OCI-LY7 (cell line): ENCODE results near the gene SIGLEC7. TPM values are rescaled to one million over a fixed set of nuclear protein-coding genes. Genes with fewer than 3 reads are reported as not detected.

Source experiments
- BruUV-seq: library from RNA; stranded (reverse); fragments of 400-500 nt; replicated peaks from 2 replicates; lab custom pipeline; 2021; lab: Mats Ljungman, UMichigan
- CTCF ChIA-PET: fragments of 300-600 bp; sonication (Branson Sonifier 250); formaldehyde crosslinking; loops from one replicate; lab custom pipeline; 2022; ENCODE audit warnings: antibody characterized with exemption; ENCODE audit not compliant: unreplicated experiment; lab: Charles Lee
- POLR2A ChIA-PET: fragments of 300-600 bp; sonication (Branson Sonifier 250); formaldehyde crosslinking; loops from one replicate; lab custom pipeline; 2022; ENCODE audit warnings: antibody characterized with exemption; lab: Charles Lee
- DNase-seq: peaks from one replicate; pipeline ENCODE4 v3.0.0-alpha.2; 2015; ENCODE audit warnings: low spot score
- H2AFZ ChIP-seq: fragments of 200-600 bp; sonication (generic), shearing (Covaris generic); 2 replicates; pipeline ENCODE4 v1.6.1; 2014; ENCODE audit warnings: mild to moderate bottlenecking, antibody characterized with exemption, low read length, moderate library complexity
- H3K27ac ChIP-seq: fragments of 200-600 bp; sonication (generic); 2 replicates; pipeline ENCODE4 v1.5.1; 2014; ENCODE audit warnings: mixed run types, low read depth, mild to moderate bottlenecking, moderate library complexity, low read length, inconsistent platforms; ENCODE audit not compliant: poor library complexity, severe bottlenecking
- H3K36me3 ChIP-seq: fragments of 200-600 bp; sonication (generic); 2 replicates; pipeline ENCODE4 v1.6.1; 2014; ENCODE audit warnings: mild to moderate bottlenecking, antibody characterized with exemption, low read length, moderate library complexity, mixed read lengths; ENCODE audit not compliant: insufficient read depth
- H3K4me1 ChIP-seq: fragments of 200-600 bp; sonication (generic); 2 replicates; pipeline ENCODE4 v1.5.1; 2014; ENCODE audit warnings: mild to moderate bottlenecking, low read length; ENCODE audit not compliant: insufficient read depth, poor library complexity, severe bottlenecking
- H3K4me2 ChIP-seq: fragments of 200-600 bp; sonication (generic); 2 replicates; pipeline ENCODE4 v1.6.1; 2014; ENCODE audit warnings: mild to moderate bottlenecking, low read length
- H3K4me3 ChIP-seq: fragments of 200-600 bp; sonication (generic); 2 replicates; pipeline ENCODE4 v1.5.1; 2014; ENCODE audit warnings: mild to moderate bottlenecking, low read depth, low read length; ENCODE audit not compliant: poor library complexity, severe bottlenecking
- H3K79me2 ChIP-seq: fragments of 200-600 bp; sonication (generic); 2 replicates; pipeline ENCODE4 v1.6.1; 2016; ENCODE audit warnings: low read depth, mild to moderate bottlenecking, low read length, moderate library complexity, mixed read lengths; ENCODE audit not compliant: insufficient read depth
- H3K9me2 ChIP-seq: fragments of 200-600 bp; sonication (generic); 2 replicates; pipeline ENCODE4 v1.6.1; 2016; ENCODE audit warnings: mild to moderate bottlenecking, low read length, mixed read lengths; ENCODE audit not compliant: insufficient read depth
- H3K9me3 ChIP-seq: fragments of 200-600 bp; sonication (generic); 2 replicates; pipeline ENCODE4 v1.6.1; 2014; ENCODE audit warnings: mild to moderate bottlenecking, mixed run types, low read length, mixed read lengths
- H4K20me1 ChIP-seq: fragments of 200-600 bp; sonication (generic); 2 replicates; pipeline ENCODE4 v1.6.1; 2014; ENCODE audit warnings: mild to moderate bottlenecking, antibody characterized with exemption, low read length, moderate library complexity, mixed read lengths; ENCODE audit not compliant: insufficient read depth
- CTCF ChIP-seq: fragments of 200-600 bp; sonication (generic); conservative IDR thresholded peaks from 2 replicates; pipeline ENCODE4 v1.5.1; 2014; ENCODE audit warnings: mild to moderate bottlenecking, antibody characterized with exemption, low read length, moderate library complexity, mixed read lengths
- EZH2phosphoT487 ChIP-seq: fragments of 200-600 bp; sonication (generic); IDR thresholded peaks from 2 replicates; pipeline ENCODE4 v1.6.1; 2018; ENCODE audit warnings: low read depth, borderline replicate concordance, mild to moderate bottlenecking, mixed run types, antibody characterized with exemption, low read length, moderate library complexity, mixed read lengths
- intact Hi-C: fragments of 100-400 bp; cut with micrococcal nuclease; formaldehyde crosslinking; loops from one replicate; pipeline ENCODE4 v1.10.0; 2022; ENCODE audit not compliant: unreplicated experiment
- total RNA-seq, 2 experiments: library from RNA; depleted of rRNA in 1 of 2; stranded (reverse); fragments of >200 nt in 1 of 2; shearing (Covaris generic) in 1 of 2; gene quantifications; 2 replicates each; pipeline ENCODE4 v1.2.3, GENCODE V29; 2014 to 2022

SIGLEC7 gene
- total RNA-seq, 2 experiments from 2014 or later: not detected

- Histone ChIP-seq H3K4me1 (no peaks in the 10 kb centered on the region), H3K36me3 (no peaks in the 10 kb centered on the region), H3K27ac (no peak overlapping the region), H3K4me2 (no peak overlapping the region), H3K9me3 (no peaks in the 10 kb centered on the region), H4K20me1 (no peaks in the 10 kb centered on the region), H3K79me2 (no peaks in the 10 kb centered on the region), H3K9me2 (no peaks in the 10 kb centered on the region), H3K4me3 (no peak overlapping the region), H2AFZ (no peak overlapping the region)
- BruUV-seq: no TSS peak
- ChIA-PET POLR2A (no interaction called here), CTCF (no interaction called here)
- no peak for DNase-seq
- no peak for TF ChIP-seq EZH2phosphoT487
- intact Hi-C loops: no loop called here
Observed at GRCh38 chr19:51150627-51151026, 8.5 kb downstream of the SIGLEC7 start.

GRCh38 chr19:51156710-51157109, 14.6 kb downstream of the SIGLEC7 start:
- ChIA-PET CTCF (no interaction called here), POLR2A (no interaction called here)
- DNase-seq: no peak
- TF ChIP-seq EZH2phosphoT487 (no peak), CTCF (no peak)
- Histone ChIP-seq H3K9me2 (no peaks in the 10 kb centered on the region), H2AFZ (no peak overlapping the region), H3K4me2 (no peak overlapping the region), H3K79me2 (no peaks in the 10 kb centered on the region), H3K4me1 (no peaks in the 10 kb centered on the region), H3K9me3 (no peaks in the 10 kb centered on the region), H4K20me1 (no peaks in the 10 kb centered on the region), H3K36me3 (no peaks in the 10 kb centered on the region), H3K4me3 (no peak overlapping the region), H3K27ac (no peak overlapping the region)
- BruUV-seq: no TSS peak
- intact Hi-C loops: no loop called here

DNA sequence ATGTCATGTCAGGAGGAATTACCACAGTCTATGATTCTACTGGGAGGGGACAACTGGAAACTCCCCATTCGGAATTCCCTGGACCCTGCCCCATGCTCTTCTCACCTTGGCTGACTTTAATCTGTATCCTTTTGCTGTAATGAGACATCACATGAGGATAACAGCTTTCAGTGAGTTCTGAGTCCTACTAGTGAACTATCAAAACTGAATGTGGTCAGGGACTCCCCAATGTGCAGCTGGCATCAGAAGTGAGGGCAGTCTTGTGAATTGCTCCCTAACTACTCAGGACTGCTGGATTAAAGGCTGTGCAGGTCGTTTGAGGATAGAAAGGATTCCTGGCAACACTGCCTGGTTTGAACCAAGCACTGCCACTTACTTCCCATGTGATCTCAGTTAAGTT, 15.2 kb downstream of the SIGLEC7 start:
- Histone ChIP-seq H3K27ac (no peak overlapping the region), H3K4me1 (no peaks in the 10 kb centered on the region), H3K79me2 (no peaks in the 10 kb centered on the region), H4K20me1 (no peaks in the 10 kb centered on the region), H3K36me3 (no peaks in the 10 kb centered on the region), H3K4me2 (no peak overlapping the region), H2AFZ (no peak overlapping the region), H3K9me3 (no peaks in the 10 kb centered on the region), H3K9me2 (no peaks in the 10 kb centered on the region), H3K4me3 (no peak overlapping the region)
- ChIA-PET CTCF (no interaction called here), POLR2A (no interaction called here)
- no peak for TF ChIP-seq CTCF
- no peak for TF ChIP-seq EZH2phosphoT487
- no TSS peak for BruUV-seq
- intact Hi-C loops: no loop called here
- DNase-seq: no peak
